GM18907 (cell line): ENCODE measurements around the gene DLD.
"Not testable (repeated sequence)": the region's sequence is repeated elsewhere in the genome, so short reads cannot be mapped to it uniquely, and the experiment has no call there.

Source experiments
- ATAC-seq: cut with Tn5 transposase; IDR thresholded peaks from one replicate; pipeline ENCODE4 v1.9.1; 2021; ENCODE audit warnings: mild to moderate bottlenecking, moderate library complexity; ENCODE audit not compliant: unreplicated experiment

The DLD gene

GRCh38 chr7:107915541-107915940 lies 24.6 kb downstream of the DLD start:
- no peak for ATAC-seq

- peak; percentile 88 for ATAC-seq
These were observed 27.0 kb downstream of the DLD start for GRCh38 chr7:107917763-107918651.

- ATAC-seq, result no peak
These were observed 28.0 kb downstream of the DLD start for GRCh38 chr7:107918948-107919347.

- ATAC-seq, result peak; percentile 26
These were observed 29.2 kb downstream of the DLD start for GRCh38 chr7:107920048-107920772.

GRCh38 chr7:107921826-107922225 lies 30.8 kb downstream of the DLD start:
- ATAC-seq, result not testable (repeated sequence)

- ATAC-seq, result no peak
These were observed 31.9 kb downstream of the DLD start for GRCh38 chr7:107922886-107923285.

GRCh38 chr7:107924841-107925504 lies 34.0 kb downstream of the DLD start:
- peak; percentile 95 for ATAC-seq

GRCh38 chr7:107926481-107926880 lies 35.5 kb downstream of the DLD start:
- ATAC-seq, result no peak

- ATAC-seq, result no peak
These were observed 40.9 kb downstream of the DLD start for GRCh38 chr7:107931740-107932515.

GRCh38 chr7:107932805-107933204 lies 41.8 kb downstream of the DLD start:
- ATAC-seq, result no peak

- no peak for ATAC-seq
These were observed 42.5 kb downstream of the DLD start for GRCh38 chr7:107933386-107934013.

GRCh38 chr7:107934991-107935770 lies 44.2 kb downstream of the DLD start:
- ATAC-seq, result no peak

GRCh38 chr7:107936312-107936711 lies 45.3 kb downstream of the DLD start:
- no peak for ATAC-seq

GRCh38 chr7:107937531-107937930 lies 46.5 kb downstream of the DLD start:
- no peak for ATAC-seq

GRCh38 chr7:107938456-107939250 lies 47.7 kb downstream of the DLD start:
- ATAC-seq, result no peak

GRCh38 chr7:107939573-107940489 lies 48.8 kb downstream of the DLD start:
- no peak for ATAC-seq

- ATAC-seq, result no peak
These were observed 50.0 kb downstream of the DLD start for GRCh38 chr7:107940951-107941350.

- no peak for ATAC-seq
These were observed 52.0 kb downstream of the DLD start for GRCh38 chr7:107943018-107943417.
